HG03558 (cell line): Measurements from ENCODE around the gene TMF1.

Experiments used
- ATAC-seq: cut with Tn5 transposase; IDR thresholded peaks from one replicate; pipeline ENCODE4 v1.9.1; 2021; ENCODE audit warnings: moderate number of reproducible peaks; ENCODE audit not compliant: unreplicated experiment; ENCODE audit errors: extremely low read depth

The TMF1 gene

DNA sequence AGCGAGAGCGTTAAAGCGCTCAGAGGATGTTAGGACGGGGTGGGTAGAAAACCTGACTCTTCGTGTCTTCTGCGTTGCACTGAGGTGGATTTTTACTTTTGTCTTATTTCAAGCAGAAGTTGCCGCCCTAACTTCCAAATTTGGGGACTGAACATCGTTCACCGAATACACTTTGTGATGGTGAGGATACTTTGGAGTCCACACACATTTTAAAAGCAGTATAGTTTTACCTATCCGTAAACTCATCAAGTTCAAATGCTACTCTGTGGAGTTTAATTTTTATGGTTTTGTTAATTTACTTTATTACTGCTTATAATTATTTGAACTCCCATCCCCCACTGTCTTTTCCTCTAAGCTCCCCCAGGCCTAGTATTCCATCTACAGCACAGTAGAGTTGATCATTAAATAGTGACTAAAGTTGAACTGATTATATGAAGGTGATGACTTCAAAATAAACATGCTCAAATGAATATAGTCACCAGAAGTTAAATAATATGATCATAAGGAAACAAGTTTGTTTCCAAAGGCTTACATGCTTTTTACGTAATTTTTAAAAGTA lies 38.0 kb downstream of the TMF1 start:
- ATAC-seq: no peak

- peak; percentile 56 for ATAC-seq
These were observed 38.7 kb downstream of the TMF1 start, which contains the start of gene EOGT for GRCh38 chr3:69013253-69014021. EOGT (minus strand) TSS chr3:69013684; CDS start chr3:69009846, 3,838 bp downstream.

DNA sequence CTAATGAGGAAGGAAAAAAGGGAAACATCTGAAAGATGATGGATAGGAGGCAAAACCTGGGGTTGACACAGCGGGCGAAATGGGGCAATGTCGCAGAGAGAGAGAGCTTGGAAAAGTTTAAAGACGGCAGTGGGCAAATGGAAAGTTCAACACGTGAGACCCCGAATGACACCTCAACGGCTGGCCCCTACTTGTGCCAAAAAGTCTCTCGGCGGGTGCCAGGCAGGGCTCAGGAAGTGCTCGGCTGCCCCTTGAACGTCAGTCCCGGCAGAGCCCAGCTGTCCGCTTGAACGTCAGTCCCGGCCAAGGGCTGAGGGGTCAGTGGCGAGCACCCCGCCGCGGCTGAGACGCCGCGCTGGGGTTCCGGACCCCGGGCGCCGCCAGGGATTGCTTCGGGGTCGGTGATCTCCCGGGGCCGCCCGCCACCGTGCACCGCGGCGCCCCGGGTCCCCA lies 39.3 kb downstream of the TMF1 start:
- ATAC-seq: peak; percentile 23

- no peak for ATAC-seq
These were observed 39.9 kb downstream of the TMF1 start for GRCh38 chr3:69012100-69012799.

DNA sequence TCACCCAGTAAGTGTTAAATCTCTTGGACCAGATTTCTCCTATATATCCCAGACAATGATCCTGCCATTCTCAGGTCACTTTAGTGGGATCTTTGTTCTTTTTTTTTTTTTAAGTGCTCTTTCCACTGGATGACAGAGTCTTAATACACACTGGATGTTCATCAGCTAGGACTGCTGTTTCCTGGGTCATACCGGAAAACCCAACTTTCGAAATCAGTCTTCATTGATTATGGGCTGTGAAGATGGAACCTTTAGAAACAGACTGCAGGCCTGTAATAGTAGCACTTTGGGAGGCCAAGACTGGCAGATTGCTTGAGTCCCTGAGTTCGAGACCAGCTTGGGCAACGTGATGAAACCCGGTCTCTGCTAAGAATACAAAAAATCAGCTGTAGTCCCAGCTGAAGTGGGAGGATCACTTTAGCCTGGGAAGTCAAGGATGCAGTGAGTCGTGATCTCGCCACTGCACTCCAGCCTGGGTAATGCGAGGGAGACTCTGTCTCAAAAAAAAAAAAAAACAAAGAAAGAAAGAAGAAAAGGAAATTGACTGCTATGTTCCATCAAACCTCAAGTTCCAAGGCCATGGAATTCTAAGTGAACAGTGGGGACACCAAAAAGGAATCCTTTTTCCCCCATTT lies 40.9 kb downstream of the TMF1 start:
- no peak for ATAC-seq

GRCh38 chr3:69009559-69010410 lies 42.3 kb downstream of the TMF1 start:
- no peak for ATAC-seq

- ATAC-seq: no peak
These were observed 43.2 kb downstream of the TMF1 start for GRCh38 chr3:69008980-69009379.

DNA sequence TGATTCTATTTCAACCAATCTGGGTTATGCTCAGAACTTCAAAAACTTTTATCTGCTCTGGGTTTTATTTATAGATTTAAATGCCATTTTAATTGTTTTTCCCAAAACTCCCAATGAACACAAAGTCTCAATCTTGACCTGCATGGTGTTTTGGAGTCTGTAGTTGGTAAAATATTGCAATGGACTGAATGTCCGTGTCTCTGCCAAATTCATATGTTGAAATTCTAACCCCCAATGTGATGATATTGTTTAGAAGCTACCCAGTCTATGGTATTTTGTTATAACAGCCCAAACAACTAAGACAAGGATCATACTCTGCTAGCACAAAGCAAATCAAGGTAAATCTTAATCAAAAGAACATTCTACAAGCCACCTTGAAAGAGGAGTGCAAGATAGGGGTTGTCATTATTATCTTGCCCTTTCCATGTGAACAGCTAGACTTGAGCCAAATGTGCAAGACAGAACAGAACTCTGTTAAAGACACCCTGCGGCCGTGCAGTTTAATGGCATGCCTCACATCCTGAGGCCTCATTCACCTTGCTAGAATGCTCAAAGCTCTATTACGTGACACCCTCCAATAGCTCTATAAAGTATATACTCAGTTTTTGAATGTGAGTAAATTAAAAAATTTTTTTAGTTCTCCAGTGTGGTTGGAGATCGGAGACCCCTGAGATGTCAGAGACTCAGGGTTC lies 46.2 kb downstream of the TMF1 start:
- ATAC-seq: no peak

DNA sequence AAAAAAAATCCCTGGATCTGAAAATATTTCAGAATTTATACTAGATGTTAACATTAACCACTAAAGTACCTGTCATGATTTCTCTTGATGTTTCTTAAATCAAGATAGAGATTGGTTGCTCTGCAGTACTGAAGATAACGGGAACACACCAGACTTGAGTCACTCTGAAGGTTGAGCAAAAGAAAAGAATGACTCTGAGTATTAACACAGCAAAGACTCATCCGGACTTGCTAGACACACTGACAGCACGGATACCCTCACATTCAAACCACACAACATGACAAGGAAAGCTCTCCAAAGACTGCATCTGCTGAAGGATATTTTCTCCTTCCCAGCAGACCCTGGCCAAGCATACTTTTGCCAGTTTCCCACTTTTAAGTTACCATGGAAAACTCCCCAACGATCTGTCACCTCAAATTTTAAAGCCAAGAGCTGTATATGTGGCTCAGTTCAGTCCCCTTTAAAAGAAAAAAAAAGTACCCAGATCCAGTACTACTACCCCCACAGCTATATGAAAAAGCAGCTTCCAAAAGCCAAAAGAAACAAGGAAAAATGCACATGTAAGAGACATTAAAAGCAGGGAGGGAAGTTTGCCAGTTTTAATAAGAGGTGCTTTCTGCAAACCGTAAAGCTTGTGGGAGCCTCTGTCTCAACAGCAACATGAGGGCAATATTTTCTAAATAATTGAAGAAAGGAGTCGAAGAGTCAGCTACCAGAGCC lies 46.9 kb downstream of the TMF1 start:
- ATAC-seq: no peak

- no peak for ATAC-seq
These were observed 48.0 kb downstream of the TMF1 start for GRCh38 chr3:69004138-69004537.

- ATAC-seq: no peak
These were observed 52.5 kb downstream of the TMF1 start for GRCh38 chr3:68999605-69000004.

DNA sequence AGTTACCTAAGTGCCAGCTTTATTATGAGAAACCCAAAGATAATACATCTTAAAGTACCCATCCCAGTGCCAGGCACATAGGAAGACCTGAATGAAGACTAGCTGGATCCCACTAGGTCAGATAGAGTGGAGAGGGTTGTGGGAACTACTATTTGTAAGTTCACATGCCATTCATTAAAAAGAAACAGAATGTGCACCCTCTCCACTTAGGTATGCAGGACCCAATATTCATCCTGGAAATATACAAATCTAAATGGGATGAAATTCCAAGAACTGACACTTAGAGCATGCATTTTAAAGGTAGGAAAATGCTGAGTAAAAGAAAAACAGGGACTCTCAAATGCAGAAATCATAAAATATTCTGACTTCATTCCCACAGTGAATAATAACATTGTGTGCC lies 53.0 kb downstream of the TMF1 start:
- no peak for ATAC-seq

DNA sequence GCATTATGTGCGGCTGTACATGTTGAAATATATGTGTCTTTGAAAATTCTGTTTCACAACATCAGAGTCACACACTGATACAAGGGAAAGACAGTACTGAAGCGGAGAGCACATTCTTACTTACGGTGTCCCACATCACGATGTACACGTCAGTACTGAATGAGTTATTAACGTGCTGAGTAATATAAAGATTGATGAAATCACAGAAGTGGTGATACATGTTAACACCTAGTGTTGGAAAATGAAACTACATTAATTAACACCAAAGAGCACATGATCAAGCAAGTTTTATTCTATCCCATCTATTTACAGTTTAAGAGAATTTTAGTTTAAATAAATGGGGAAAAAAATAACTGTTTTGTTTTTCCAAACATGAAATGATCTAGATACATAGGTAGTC lies 54.2 kb downstream of the TMF1 start:
- no peak for ATAC-seq

DNA sequence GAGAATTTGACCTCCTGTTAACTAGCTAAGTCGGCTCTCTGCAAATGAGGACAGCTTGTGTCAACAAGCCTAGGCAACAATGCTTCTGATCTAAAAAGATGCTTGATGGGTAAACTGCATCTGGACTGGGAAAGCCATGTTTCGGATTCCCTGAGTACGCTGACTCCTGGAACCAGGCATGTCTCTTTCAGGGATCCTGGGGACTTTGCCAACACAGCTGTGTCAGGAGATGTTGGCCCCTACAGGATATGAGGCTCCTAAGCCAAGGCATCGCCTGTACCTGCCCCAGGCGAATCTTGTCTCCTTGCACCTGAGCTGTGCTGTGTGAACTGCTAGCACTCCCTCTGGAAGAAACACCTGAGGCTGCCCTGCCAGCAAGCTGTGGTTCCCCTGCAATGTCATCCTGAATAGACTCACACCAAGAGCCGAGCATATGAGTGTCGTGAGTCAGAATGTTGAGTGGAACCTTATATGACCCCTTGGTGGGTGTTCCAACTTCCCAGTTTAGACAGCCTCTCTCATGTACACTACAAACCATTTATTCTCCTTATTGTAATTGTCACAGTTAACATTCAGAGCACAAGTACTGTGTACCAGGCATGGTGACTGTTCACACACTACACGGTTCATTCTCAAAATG lies 55.7 kb downstream of the TMF1 start:
- ATAC-seq: no peak

DNA sequence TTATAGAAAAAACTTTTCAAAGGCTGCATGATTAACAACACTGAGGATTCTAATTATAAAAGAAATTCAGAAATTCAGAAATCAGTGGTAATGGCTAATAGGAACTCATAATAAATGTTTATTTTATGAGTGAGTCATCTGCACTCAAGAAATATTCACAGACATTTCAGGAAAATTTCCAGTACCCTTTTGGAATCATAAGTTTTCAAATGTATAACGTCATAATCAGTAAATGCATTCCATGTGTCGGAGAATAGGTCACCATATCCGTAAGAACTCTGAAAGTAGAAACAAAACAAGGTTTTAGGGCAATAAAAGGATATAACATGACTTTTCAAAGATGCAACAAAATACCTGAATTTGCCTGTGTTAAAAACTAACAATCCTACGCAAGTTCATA lies 63.4 kb downstream of the TMF1 start:
- ATAC-seq: no peak

- no peak for ATAC-seq
These were observed 64.8 kb downstream of the TMF1 start for GRCh38 chr3:68987322-68987721.

DNA sequence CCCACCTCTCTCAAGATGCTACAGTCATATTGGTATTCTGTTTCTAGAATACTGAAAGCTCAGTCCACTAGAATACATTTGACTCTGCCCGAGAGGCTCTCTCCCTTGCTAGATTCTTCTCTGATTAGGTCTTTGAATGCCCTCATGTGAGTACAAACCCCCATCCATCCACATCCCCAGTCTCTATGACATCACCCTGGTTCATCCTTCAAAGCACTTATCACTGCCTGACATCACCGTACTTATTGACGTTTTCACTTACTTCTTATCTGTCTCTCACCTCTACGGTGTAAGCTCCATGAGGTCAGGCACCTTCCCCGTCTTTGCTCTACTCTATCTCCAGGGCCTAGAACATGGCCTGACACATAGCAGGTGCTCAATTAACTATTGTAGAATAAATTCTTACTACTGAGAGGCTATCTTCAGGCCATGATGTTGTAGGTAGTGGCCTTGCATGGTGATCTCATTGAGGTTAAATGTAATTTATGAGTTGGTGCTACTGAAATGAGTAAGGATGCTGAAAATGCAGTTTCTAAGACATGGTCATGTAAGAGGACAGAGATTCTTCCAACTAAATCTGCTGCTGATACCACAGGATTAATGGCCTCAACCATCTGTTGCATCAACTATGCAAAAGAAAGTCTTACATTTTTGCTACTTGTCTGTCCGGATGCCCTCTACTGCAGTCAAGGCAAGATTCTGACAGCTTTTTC lies 65.5 kb downstream of the TMF1 start:
- no peak for ATAC-seq
